Stimulated activated CD4-positive, alpha-beta T cell treated with anti-CD3 and anti-CD28 coated beads, Interleukin-1b, Interleukin-23, amount 100 ng/mL, for 4 hours (primary cell): ENCODE data around the gene SGCB.

Experiments
- DNase-seq, 2 donors: peaks; one replicate each; pipeline ENCODE4 v3.0.0-alpha.2; 2020; ENCODE audit warnings: low read depth in 2 of 2

Gene SGCB

GRCh38 chr4:52019936-52020657 lies 18.0 kb downstream of the SGCB start, which contains the start of gene LRRC66:
TSS of gene LRRC66 (minus strand) at chr4:52020363. CDS start at chr4:52017613, 2,750 bp downstream.
- no peak for DNase-seq

GRCh38 chr4:52017814-52018213 lies 20.3 kb downstream of the SGCB start:
- DNase-seq: no peak

- no peak for DNase-seq
These were observed 21.1 kb downstream of the SGCB start for GRCh38 chr4:52016981-52017380.

- no peak for DNase-seq
These were observed 22.7 kb downstream of the SGCB start for GRCh38 chr4:52015366-52015765.

GRCh38 chr4:52014903-52015302 lies 23.2 kb downstream of the SGCB start:
- no peak for DNase-seq

- DNase-seq: no peak
These were observed 25.4 kb downstream of the SGCB start for GRCh38 chr4:52012651-52013050.

- DNase-seq: no peak
These were observed 27.1 kb downstream of the SGCB start for GRCh38 chr4:52010986-52011385.

- no peak for DNase-seq
These were observed 31.2 kb downstream of the SGCB start for GRCh38 chr4:52006887-52007286.

GRCh38 chr4:52005604-52006273 lies 32.4 kb downstream of the SGCB start:
- no peak for DNase-seq

- no peak for DNase-seq
These were observed 33.7 kb downstream of the SGCB start for GRCh38 chr4:52004414-52004813.

GRCh38 chr4:52001616-52002015 lies 36.5 kb downstream of the SGCB start:
- DNase-seq: no peak

- DNase-seq: no peak
These were observed 38.8 kb downstream of the SGCB start for GRCh38 chr4:51999250-51999649.

- no peak for DNase-seq
These were observed 39.3 kb downstream of the SGCB start for GRCh38 chr4:51998837-51999236.

GRCh38 chr4:51997647-51998046 lies 40.5 kb downstream of the SGCB start:
- no peak for DNase-seq

- DNase-seq: no peak
These were observed 42.4 kb downstream of the SGCB start for GRCh38 chr4:51995647-51996220.
